ENCODE measurements around the gene KSR1.

DNA sequence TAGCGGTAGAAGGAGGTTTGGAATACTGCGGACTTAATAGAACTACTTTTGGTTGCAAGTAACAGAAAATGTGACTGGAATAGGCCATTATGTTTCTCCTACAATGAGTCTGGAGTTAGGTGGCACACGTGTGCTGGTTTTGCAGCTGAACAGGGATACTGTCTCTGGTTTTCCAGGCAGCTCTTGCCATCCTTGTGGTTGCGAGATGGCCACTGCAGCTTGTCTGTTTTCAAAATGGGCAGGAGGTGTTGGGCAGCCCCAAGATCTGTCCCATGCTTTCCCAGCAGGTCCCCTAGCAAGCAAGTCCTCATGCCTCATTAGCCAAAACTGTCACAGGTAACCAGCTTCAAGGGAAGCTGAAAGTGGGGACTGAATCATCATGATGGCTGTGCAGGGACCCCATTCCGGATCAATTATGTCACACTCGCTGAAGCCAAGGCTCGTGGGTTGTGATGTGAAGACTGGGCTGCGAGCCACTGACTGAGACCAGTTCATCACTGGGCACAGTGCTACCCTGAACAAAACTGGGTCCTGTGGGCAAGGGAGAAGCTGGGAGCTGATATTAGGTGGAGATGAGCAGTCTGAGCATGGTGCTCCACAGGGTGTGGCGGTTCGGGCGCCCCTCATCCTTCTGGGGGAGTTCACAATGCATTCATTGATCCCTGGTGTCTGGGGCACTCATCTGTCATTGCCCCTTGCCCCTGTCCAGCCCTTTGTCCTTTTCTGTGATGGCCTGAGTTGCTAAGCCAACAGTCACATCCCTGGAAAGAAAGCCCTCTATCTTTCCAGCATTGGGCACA, 82.1 kb downstream of the KSR1 start:
- TF ChIP-seq CTCF (IDR thresholded peaks at IDR 0.05) (no peak), POLR2A (IDR thresholded peaks at IDR 0.05) (no peak)
